Measurements from ENCODE around the gene LGALS4. TPM values are rescaled to one million over a fixed set of nuclear protein-coding genes. Genes with fewer than 3 reads are reported as not detected.

The LGALS4 gene
- total RNA-seq, 1 experiment from 2014 or later, result not detected

DNA sequence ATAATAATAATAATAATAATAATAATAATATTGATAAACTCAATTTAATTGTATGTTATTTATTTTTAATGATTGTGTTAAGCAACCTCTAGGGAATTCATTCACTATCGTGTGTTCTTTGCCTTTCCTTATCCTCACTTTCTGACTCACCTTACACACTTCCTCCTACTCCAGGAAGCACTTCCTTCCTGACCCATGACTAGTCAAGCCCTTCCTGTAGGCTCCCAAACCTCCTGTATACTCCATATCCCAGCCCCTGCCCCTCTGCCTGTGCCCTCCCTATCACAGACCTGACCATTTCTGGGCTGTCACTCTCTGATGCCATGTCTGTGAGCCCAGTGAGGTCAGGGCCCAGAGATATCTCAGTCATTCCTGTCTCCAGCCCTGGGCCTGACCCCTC lies 7.6 kb downstream of the LGALS4 start:
- intact Hi-C loops (cut with micrococcal nuclease), result no loop called here
- TF ChIP-seq CTCF (IDR thresholded peaks at IDR 0.05; ENCODE audit: unreplicated experiment), result no peak
- no peaks in the 10 kb centered on the region for H3K36me3 Mint-ChIP-seq (ENCODE audit: insufficient read depth, unreplicated experiment)
- DNase-seq (ENCODE audit: unreplicated experiment), result no peak
- BruUV-seq (replicated peaks), result no TSS peak
- POLR2A ChIA-PET, result interaction anchor here (1.0 kb wide), 1 partner anchor 27 kb away, joined by 3 read pairs; no protein-coding TSS in a partner anchor
- CTCF ChIA-PET, result interaction anchor here (1.3 kb wide), 1 partner anchor 33 kb away, joined by 3 read pairs; no protein-coding TSS in a partner anchor
- no peaks in the 10 kb centered on the region for H3K27me3 Mint-ChIP-seq (ENCODE audit: insufficient read depth, unreplicated experiment)
- H3K4me3 Mint-ChIP-seq (ENCODE audit: unreplicated experiment), result no peak overlapping the region
- H3K9me3 Mint-ChIP-seq (ENCODE audit: unreplicated experiment), result no peaks in the 10 kb centered on the region
- H3K4me1 Mint-ChIP-seq (ENCODE audit: insufficient read depth, unreplicated experiment), result peaks cover 5% of the 10 kb centered on the region
- no peak overlapping the region for H3K27ac Mint-ChIP-seq (ENCODE audit: low read depth, unreplicated experiment)

GRCh38 chr19:38803543-38803942 lies 9.2 kb downstream of the LGALS4 start:
- intact Hi-C loops (cut with micrococcal nuclease), result no loop called here
- Mint-ChIP-seq H3K27ac (ENCODE audit: low read depth, unreplicated experiment) (no peak overlapping the region), H3K9me3 (ENCODE audit: unreplicated experiment) (no peaks in the 10 kb centered on the region), H3K27me3 (ENCODE audit: insufficient read depth, unreplicated experiment) (no peaks in the 10 kb centered on the region), H3K4me3 (ENCODE audit: unreplicated experiment) (no peak overlapping the region), H3K36me3 (ENCODE audit: insufficient read depth, unreplicated experiment) (no peaks in the 10 kb centered on the region), H3K4me1 (ENCODE audit: insufficient read depth, unreplicated experiment) (peaks cover 11% of the 10 kb centered on the region)
- ChIA-PET CTCF (no interaction called here), POLR2A (no interaction called here)
- BruUV-seq (replicated peaks), result no TSS peak
- TF ChIP-seq CTCF (IDR thresholded peaks at IDR 0.05; ENCODE audit: unreplicated experiment), result no peak
- DNase-seq (ENCODE audit: unreplicated experiment), result no peak

DNA sequence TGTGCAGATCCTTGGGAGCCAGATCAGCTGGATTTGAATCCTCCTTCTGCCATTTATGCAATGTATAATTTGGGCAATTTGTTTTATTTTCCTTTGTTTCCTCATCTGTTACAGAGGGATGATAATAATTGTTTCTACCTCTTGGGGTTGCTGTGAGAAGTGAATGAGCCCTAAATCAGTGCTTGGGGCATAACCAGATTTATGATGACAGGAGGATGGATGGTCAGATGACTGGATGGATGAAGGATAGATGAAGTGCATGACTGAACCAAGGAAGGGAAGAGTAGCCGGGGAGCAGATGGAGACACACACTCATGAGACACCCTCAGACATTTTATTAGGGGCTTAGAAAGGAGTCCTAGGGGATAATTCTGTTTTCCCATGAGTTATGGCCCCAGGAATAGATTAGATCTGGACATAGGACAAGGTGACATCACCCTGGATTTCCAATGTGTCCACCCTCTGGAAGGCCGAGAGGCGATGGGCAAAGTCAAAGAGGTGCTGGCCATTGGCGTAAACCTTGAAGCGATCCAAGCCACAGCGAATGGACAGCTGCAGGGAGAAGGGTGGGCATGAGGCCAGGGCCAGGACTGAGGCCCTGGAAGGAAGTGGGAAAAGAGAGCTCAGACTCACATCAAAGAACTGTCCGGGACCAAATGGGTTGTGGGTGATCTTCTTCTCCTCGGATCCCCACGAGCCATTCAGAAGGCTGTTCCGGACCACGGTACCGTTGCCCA lies 11.2 kb downstream of the LGALS4 start:
- CTCF ChIA-PET, result interaction anchor here (0.6 kb wide), 1 partner anchor 399 kb away, joined by 5 read pairs; the partner anchor contains the start of gene FAM98C
- POLR2A ChIA-PET, result interaction anchor here (0.6 kb wide), 1 partner anchor 68 kb away, joined by 3 read pairs; no protein-coding TSS in a partner anchor
- DNase-seq (ENCODE audit: unreplicated experiment), result no peak
- no peaks in the 10 kb centered on the region for H3K36me3 Mint-ChIP-seq (ENCODE audit: insufficient read depth, unreplicated experiment)
- H3K27me3 Mint-ChIP-seq (ENCODE audit: insufficient read depth, unreplicated experiment), result no peaks in the 10 kb centered on the region
- intact Hi-C loops (cut with micrococcal nuclease), result no loop called here
- TF ChIP-seq CTCF (IDR thresholded peaks at IDR 0.05; ENCODE audit: unreplicated experiment), result no peak
- no peaks in the 10 kb centered on the region for H3K9me3 Mint-ChIP-seq (ENCODE audit: unreplicated experiment)
- H3K27ac Mint-ChIP-seq (ENCODE audit: low read depth, unreplicated experiment), result no peak overlapping the region
- H3K4me3 Mint-ChIP-seq (ENCODE audit: unreplicated experiment), result no peak overlapping the region
- peaks cover 11% of the 10 kb centered on the region for H3K4me1 Mint-ChIP-seq (ENCODE audit: insufficient read depth, unreplicated experiment)
- no TSS peak for BruUV-seq (replicated peaks)

- H3K9me3 Mint-ChIP-seq (ENCODE audit: unreplicated experiment), result no peaks in the 10 kb centered on the region
- TF ChIP-seq CTCF (IDR thresholded peaks at IDR 0.05; ENCODE audit: unreplicated experiment), result no peak
- BruUV-seq (replicated peaks), result no TSS peak
- no peak overlapping the region for H3K27ac Mint-ChIP-seq (ENCODE audit: low read depth, unreplicated experiment)
- H3K4me3 Mint-ChIP-seq (ENCODE audit: unreplicated experiment), result no peak overlapping the region
- CTCF ChIA-PET, result interaction anchor here (0.6 to 0.7 kb wide), 2 partner anchors 109 to 398 kb away, joined by 3 to 5 read pairs; partner anchors contain the start of gene FAM98C
- no peak for DNase-seq (ENCODE audit: unreplicated experiment)
- no peaks in the 10 kb centered on the region for H3K36me3 Mint-ChIP-seq (ENCODE audit: insufficient read depth, unreplicated experiment)
- intact Hi-C loops (cut with micrococcal nuclease), result no loop called here
- POLR2A ChIA-PET, result interaction anchor here (0.6 to 1.8 kb wide), 3 partner anchors 38 to 523 kb away, joined by 3 to 4 read pairs (median 4); no protein-coding TSS in a partner anchor
- H3K27me3 Mint-ChIP-seq (ENCODE audit: insufficient read depth, unreplicated experiment), result no peaks in the 10 kb centered on the region
- peaks cover 11% of the 10 kb centered on the region for H3K4me1 Mint-ChIP-seq (ENCODE audit: insufficient read depth, unreplicated experiment)
These were observed 12.0 kb downstream of the LGALS4 start for GRCh38 chr19:38800577-38801347.

Measured in MCF 10A (cell line).